C4-2B (cell line): ENCODE data around the gene ALKBH1.
"Not testable (repeated sequence)": the region's sequence is repeated elsewhere in the genome, so short reads cannot be mapped to it uniquely, and the experiment has no call there.

Experiments used
- H3K27ac ChIP-seq: fragments of 450-650 bp; 2 replicates; pipeline ENCODE4 v1.5.1; 2017
- ZFX ChIP-seq: fragments of 450-650 bp; IDR thresholded peaks from 2 replicates; pipeline ENCODE4 v1.6.1; 2017
- TF ChIP-seq, protein P1 (sequence below): fragments of 450-650 bp; conservative IDR thresholded peaks from 2 replicates; pipeline ENCODE4 v1.5.1; 2017; ENCODE audit warnings: mild to moderate bottlenecking

The ALKBH1 gene

GRCh38 chr14:77663293-77663692, 44.5 kb downstream of the ALKBH1 start:
- TF ChIP-seq, protein P1, sequence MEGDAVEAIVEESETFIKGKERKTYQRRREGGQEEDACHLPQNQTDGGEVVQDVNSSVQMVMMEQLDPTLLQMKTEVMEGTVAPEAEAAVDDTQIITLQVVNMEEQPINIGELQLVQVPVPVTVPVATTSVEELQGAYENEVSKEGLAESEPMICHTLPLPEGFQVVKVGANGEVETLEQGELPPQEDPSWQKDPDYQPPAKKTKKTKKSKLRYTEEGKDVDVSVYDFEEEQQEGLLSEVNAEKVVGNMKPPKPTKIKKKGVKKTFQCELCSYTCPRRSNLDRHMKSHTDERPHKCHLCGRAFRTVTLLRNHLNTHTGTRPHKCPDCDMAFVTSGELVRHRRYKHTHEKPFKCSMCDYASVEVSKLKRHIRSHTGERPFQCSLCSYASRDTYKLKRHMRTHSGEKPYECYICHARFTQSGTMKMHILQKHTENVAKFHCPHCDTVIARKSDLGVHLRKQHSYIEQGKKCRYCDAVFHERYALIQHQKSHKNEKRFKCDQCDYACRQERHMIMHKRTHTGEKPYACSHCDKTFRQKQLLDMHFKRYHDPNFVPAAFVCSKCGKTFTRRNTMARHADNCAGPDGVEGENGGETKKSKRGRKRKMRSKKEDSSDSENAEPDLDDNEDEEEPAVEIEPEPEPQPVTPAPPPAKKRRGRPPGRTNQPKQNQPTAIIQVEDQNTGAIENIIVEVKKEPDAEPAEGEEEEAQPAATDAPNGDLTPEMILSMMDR = no peak
- no peak for TF ChIP-seq ZFX
- H3K27ac ChIP-seq = no peak overlapping the region

- H3K27ac ChIP-seq = not testable (repeated sequence)
Measured at GRCh38 chr14:77661562-77661961, 46.3 kb downstream of the ALKBH1 start.

- no peak for TF ChIP-seq ZFX
- TF ChIP-seq, protein P1 = no peak
- H3K27ac ChIP-seq = no peak overlapping the region
Measured at GRCh38 chr14:77660754-77661153, 47.1 kb downstream of the ALKBH1 start.

- TF ChIP-seq, protein P1 = no peak
- TF ChIP-seq ZFX = no peak
- no peak overlapping the region for H3K27ac ChIP-seq
Measured at GRCh38 chr14:77659831-77660230, 48.0 kb downstream of the ALKBH1 start.

- H3K27ac ChIP-seq = no peak overlapping the region
- TF ChIP-seq ZFX = no peak
- TF ChIP-seq, protein P1 = no peak
Measured at GRCh38 chr14:77657280-77657679, 50.5 kb downstream of the ALKBH1 start.

DNA sequence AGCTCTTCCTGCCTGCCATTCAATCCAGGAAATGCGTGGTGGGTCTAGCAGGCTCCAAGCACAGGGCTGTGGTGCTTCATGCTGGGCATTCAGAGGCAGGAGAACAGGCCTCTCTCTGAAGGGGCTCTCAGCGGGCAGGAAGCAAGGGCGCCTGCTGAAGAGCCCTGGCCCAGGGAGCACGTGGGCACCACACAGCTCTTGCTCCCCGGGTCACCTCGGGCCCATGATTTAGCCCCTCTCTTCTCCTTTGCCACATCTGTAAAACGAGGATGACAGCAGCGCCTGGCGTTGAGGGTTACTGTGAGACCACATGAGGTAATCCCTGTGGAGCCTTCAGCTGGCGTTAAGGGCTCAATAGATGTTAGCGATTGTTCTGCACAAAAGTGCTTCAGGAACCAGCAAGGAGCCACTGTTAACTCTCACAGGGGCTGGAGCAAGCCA, 53.8 kb downstream of the ALKBH1 start:
- TF ChIP-seq, protein P1 = no peak
- no peak for TF ChIP-seq ZFX
- no peak overlapping the region for H3K27ac ChIP-seq

GRCh38 chr14:77649326-77649725, 58.5 kb downstream of the ALKBH1 start:
- no peak overlapping the region for H3K27ac ChIP-seq
- no peak for TF ChIP-seq ZFX
- TF ChIP-seq, protein P1 = no peak

GRCh38 chr14:77648520-77649200, 59.2 kb downstream of the ALKBH1 start:
- no peak overlapping the region for H3K27ac ChIP-seq
- no peak for TF ChIP-seq ZFX
